Measurements from ENCODE around the gene CNBP. TPM values are rescaled to one million over a fixed set of nuclear protein-coding genes. Genes with fewer than 3 reads are reported as not detected.

The CNBP gene
- total and polyA plus RNA-seq, 9 of the 15 experiments (the other 6 are each of a cell fraction or from before 2014, with no cell fraction given), result 284 to 717 (median 412) TPM

- TF ChIP-seq MYNN (IDR thresholded peaks at IDR 0.05) (no peak), MYNN (CRISPR knock-in tag; IDR thresholded peaks at IDR 0.05) (no peak), E2F8 (IDR thresholded peaks at IDR 0.05; ENCODE audit: low read depth, partially characterized antibody) (no peak), FIP1L1 (IDR thresholded peaks at IDR 0.05; ENCODE audit: low read depth, low read length, poor library complexity, severe bottlenecking) (no peak), NKRF (IDR thresholded peaks at IDR 0.05; ENCODE audit: borderline replicate concordance) (no peak), CTCF (IDR thresholded peaks at IDR 0.05 in 2 of 3, conservative IDR thresholded peaks at IDR 0.05 in 1 of 3; ENCODE audit: insufficient read depth in 2 of 3, low read depth in 1 of 3, low read length in 3 of 3) (no peak), RBFOX2 (IDR thresholded peaks at IDR 0.05; ENCODE audit: low read depth, low read length) (peak; percentile 77), AFF4 (CRISPR knock-in tag; IDR thresholded peaks at IDR 0.05) (no peak), PHF8 (IDR thresholded peaks at IDR 0.05; ENCODE audit: borderline replicate concordance, low read length) (peak; percentile 26; the same call in 1 of the 2 replicates), DNMT1 (IDR thresholded peaks at IDR 0.05) (no peak), STAT5A (IDR thresholded peaks at IDR 0.05; ENCODE audit: borderline replicate concordance, low read length) (no peak), VEZF1 (CRISPR knock-in tag; IDR thresholded peaks at IDR 0.05) (peak; percentile 64), NR1H2 (CRISPR knock-in tag; IDR thresholded peaks at IDR 0.05) (no peak), SP2 (IDR thresholded peaks at IDR 0.05; ENCODE audit: extremely low read depth, low read depth, low read length, poor library complexity, severe bottlenecking) (no peak)
Observed at GRCh38 chr3:129121016-129121791, 62.5 kb downstream of the CNBP start (continued).

Data from K562 (cell line).